Activated CD4-positive, alpha-beta T cell treated with anti-CD3 and anti-CD28 coated beads for 24 hours (primary cell): Measurements from ENCODE around the gene TWIST2.

ENCODE experiments used
- DNase-seq, 2 donors: peaks; one replicate each; pipeline ENCODE4 v3.0.0-alpha.2; 2020; ENCODE audit warnings: low read depth in 2 of 2

The TWIST2 gene

DNA sequence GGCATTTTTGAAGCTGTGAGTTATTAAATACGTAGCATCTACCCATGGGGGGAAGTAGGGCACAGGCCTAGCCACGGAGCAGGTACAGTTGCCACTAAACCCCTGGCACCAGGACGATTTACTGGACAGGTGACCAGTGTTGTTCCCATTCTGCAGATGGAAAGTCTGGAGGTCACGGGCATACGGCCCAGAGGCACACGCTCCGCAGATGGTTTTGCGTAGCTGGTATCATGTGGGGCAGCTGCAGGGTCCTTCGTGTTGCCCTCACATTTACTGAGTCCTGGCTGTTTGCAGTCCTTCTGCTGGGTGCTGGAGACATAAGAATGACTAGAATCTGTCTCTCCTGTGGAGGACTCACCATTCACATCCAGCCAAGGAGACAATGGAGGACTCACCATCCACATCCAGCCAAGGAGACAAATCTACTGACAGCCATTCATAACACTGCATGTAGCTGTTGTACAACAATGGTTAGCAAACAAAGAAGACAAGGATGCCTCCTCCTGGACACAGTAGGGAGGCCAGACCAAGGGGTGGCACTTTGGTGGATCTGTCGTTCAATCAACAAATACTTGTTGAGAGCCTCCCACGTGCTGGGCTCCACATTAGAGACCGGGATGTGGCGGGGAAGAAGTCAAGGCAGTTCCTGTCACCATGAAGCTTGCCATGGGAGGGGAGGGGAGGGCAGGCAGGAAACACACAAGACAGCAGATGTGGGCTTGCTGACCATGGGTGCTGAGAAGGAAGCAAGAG lies 24.9 kb downstream of the TWIST2 start:
- DNase-seq: no peak

DNA sequence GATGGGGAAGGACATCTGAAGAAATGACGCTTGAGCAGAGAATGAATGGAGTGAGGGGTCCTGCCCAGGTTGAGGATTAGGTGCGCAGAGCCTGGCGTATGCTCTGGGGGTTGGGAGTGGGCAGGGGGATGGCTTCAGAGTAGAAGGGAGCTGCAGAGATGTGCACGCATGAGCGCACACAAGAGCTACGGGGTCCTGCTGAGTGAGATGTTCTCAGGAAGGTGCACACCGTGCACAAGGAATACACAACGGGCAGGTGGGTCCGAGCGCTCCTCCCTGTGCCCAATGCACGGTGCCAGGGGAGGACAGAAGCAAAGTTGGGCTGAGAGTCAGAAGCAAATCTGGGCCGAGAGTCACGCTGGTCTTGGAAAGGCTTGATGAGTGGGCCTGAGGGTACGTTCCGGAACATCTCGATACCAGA lies 25.5 kb downstream of the TWIST2 start:
- no peak for DNase-seq

DNA sequence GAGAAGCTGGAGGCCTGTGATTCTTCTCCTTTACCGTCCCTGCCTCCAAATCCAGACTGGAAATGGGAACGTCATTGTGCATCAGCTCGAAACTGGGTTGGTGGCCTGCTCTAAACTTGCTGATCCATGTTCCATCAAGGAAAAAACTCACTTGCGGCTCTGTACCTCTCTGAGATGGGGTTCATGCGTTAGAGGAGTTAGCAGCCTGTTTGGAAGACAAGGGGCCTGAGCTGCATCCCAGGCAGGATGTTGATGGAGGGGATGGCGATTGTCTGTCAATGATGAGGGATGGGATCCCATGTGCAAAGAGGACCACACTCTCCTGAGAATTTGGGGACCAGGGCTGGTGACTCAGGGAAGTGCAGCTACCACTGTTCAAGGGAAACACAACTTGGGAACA lies 26.0 kb downstream of the TWIST2 start:
- DNase-seq: no peak

DNA sequence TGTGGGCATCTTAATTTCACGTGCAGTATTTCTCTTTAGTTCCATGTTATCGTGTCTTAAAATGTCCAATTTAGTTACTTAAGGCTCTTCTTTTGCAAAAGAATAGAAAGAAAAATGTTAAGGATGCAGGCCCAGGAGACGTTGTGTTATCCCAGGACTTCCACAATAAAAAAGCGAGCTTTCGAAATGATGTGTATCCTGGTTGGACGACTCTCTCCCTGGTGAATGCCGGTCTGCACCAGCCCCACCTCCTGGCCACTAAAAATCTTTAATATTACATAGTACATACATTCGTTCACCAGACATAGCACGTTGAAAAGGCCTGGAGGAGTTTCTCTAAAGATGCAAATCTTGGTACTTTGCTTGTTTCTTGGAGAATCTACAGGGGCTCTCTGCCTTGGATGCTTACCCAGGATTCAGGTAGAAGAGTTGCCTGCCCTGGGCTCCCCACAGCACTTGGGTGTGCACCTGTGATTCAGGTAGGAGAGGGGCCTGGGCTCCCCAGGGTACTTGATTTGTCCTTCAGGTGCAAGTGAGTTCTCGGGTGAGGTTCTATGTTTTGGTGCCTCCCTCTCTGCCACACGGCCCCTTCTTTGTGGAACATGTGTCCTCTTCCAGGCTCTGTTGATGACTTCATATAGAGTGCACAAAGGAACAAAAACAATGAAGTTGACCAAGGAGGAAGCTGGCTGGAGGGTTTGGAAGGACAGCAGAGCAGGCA lies 26.6 kb downstream of the TWIST2 start:
- no peak for DNase-seq

GRCh38 chr2:238875101-238875470 lies 27.2 kb downstream of the TWIST2 start:
- no peak for DNase-seq

DNA sequence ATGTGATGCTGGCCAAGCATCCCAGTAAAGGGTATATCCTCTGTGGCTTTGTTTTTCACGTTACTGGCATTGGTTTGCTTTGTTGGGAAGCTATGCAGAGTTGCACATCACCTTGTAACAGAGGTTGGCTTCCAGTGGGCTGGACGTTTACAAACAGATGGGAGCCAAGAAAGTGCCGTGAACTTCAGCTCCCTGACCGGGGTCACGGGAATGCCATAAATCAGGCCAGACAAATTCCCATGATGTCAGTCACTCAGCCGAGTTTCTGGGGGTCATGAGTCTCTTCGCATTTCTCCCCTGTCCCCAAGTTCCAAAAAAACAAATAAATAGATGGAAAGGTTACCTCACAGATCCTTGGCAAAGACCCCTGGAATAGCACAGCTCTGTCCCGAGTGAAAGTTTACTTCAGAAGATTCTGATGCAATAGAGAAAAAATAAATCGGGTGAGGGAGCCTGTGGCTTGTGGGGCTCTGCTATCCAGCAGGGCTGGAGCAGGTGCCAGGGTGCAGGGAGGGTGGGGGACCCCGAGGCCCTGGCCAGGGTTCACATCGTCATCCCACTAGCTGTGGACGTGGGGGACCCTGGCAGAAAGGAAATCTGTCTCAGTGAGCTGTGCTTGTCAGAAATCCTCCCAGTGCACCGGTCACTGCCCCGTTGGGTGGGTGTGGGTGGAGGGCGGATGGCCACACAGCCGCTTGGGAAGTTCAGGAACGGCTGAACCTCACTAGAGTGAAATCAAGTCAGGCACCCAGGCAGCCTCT lies 27.8 kb downstream of the TWIST2 start:
- DNase-seq: no peak

- DNase-seq: no peak
Observed at GRCh38 chr2:238876232-238876630, 28.3 kb downstream of the TWIST2 start.

DNA sequence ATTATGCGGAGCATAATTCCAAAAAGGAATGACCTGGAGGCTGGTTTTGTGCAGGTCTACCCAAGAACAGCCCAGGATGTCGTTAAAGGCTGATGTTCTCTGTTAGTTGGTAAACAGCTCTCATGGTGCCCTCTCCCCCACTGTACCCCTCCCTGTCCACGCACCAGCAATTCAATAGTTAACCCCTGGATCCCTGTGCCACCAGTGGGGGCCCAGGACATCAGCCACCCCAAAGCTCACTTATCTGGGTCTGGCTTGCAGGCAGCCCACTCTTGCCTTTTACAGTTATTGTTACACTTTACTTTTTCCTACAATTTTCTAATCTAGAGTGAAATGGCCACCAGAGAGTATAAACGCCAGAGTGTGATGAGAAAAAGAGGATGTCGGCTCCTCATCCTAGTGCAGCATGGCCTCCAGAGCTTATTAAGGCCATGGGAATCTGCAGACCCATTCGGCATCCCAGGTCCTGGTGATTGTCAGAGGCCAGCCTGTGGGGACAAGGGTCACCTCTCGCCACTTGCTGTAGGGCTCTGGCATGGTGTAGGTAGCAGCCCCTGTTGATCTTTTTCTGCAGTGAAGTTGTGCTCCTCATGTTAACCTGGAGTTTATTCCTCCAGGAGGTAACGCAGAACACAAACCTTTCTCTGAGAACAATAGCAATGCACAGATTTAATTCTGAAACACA lies 30.3 kb downstream of the TWIST2 start:
- DNase-seq: no peak

- DNase-seq: no peak
Observed at GRCh38 chr2:238879043-238879442, 31.2 kb downstream of the TWIST2 start.

- no peak for DNase-seq
Observed at GRCh38 chr2:238879621-238880377, 31.9 kb downstream of the TWIST2 start.

DNA sequence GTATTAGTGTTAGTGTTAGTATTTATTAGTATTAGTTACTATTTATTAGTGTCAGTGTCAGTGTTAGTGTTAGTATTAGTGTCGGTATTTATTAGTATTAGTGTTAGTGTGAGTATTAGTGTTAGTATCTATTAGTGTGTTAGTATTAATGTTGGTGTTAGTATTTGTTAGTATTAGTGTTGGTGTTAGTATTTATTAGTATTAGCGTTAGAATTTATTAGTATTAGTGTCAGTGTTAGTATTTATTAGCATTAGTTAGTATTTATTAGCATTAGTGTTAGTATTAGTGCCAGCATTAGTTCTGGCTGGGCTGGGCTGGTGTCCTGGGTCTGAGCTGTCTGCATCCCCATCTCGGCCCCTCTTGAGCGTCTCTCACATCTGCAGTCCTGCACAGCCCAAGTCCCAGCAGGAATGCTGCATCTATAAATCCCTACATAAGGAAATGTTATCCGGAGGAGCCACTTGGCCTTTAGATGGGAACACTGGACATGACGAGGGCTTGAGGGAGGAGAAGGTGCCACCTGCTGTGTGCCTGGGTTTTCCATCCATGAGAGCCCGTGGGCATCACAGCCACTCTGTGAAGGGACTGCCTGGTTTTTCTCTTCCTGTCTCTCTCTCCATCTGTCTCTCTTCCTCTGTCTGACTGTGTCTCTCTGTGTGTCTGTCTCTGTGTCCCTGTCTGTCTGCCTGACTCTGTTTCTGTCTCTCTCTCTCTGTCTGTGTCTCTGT lies 33.6 kb downstream of the TWIST2 start:
- DNase-seq: no peak

DNA sequence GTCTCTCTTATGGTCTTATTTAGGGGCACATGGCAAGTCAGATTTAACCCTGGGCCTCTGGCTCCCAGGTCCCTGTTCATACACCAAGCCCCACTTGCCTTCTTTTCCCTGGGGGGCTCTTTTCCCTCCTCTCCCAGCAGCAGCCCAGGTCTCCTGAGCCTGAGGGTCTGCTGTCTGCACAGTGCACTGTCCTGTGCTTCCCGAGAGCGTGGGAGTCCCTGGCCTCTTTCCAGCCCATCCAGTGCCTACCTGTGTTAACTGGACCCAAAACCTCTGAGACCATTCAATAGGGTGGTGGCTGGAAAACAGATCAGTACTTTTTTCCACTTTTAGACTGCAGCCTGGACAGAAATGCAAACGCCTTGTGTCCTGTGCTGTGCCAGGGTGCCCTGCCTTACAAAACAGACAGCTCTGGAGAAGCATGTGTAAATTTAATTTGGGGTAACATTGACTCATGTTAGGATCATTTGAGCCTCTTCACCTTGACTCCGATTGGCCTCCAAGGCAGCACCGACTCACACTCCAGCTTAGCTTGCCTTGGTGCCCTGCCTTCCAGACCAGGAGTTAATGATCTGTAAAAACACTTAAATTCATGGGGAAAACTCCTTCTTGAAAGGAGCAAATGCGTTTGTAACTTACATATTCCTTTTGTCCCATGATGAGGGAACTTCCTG lies 34.3 kb downstream of the TWIST2 start:
- no peak for DNase-seq

GRCh38 chr2:238883421-238883901 lies 35.6 kb downstream of the TWIST2 start:
- no peak for DNase-seq

- DNase-seq: no peak
Observed at GRCh38 chr2:238884122-238884811, 36.4 kb downstream of the TWIST2 start.

DNA sequence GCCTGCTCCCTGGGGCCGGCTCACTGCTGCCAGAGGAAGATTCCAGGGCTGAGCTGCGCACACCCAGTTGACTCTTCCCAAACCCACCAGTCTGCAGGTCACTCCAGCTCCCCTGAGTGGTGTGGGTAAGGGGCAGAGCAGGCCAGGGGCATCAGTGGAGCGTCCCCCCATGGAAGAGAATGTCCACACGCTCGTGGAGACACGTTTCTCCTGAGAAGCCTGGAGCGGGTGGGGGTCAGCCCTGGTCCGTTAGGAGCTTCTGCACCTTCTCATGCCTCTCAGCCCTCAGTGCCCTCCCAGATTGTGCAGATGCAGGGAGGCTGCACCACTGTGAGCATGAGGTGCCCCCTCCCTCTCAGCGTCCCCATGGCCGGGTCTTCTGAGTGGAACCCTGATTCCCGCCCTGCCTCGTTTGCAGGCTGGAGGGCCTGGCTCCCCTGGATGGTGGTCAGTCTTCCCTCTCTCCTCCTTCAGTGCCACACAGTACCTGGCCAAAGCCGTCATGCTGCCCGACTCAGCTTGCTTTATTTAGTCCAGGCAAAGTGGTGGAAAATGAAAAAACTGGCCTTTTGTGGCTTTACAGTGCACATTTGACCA lies 37.0 kb downstream of the TWIST2 start:
- no peak for DNase-seq

DNA sequence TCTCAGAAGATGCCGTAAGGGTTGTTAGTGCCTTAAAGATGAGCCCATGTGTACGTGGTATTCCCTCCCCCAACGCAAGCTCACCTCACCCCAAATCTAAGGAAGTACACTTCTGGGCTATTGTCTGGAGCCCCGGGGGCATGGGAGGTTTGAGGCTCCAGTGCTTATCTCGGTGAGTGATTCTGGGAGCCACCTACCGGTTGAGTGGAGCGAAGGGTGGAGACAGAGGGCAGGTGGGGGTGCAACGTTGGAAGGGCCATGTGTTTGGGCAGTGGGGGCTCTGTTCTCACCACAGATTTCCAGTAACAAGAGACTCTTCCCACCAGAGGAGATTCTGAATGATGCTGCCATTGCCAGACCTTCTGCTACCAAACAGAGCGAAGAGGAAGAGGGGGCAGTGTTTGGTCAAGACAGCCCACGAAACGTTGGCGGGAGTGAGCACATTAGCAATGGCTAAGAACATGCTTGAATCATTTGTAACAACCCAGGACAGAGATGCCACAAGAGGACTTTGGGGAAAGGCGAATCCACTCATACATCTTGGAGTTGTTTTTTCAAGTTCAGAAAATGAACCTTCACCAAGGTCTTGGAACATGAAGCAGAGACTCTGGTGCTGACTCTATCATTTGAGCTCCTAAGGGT lies 38.7 kb downstream of the TWIST2 start:
- no peak for DNase-seq

DNA sequence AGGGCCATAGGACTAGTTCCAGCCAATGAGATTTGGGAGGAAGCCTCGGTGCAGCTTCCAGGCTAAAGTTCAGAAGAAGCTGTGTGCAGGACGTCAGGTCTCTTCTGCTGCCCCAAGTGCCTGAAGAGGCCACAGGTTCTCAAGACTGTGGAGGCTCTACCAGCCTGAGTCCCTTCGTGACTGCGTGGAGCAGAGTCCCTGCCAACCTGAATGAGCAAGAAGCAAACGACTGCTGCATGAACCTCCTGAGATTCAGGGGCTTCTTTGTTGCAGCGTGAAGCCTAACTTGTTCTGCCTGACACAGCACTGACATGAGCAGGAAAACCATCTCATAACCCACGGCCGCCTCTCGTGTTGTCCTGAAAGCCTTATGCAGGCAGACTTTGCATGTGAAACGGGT lies 39.7 kb downstream of the TWIST2 start:
- no peak for DNase-seq

DNA sequence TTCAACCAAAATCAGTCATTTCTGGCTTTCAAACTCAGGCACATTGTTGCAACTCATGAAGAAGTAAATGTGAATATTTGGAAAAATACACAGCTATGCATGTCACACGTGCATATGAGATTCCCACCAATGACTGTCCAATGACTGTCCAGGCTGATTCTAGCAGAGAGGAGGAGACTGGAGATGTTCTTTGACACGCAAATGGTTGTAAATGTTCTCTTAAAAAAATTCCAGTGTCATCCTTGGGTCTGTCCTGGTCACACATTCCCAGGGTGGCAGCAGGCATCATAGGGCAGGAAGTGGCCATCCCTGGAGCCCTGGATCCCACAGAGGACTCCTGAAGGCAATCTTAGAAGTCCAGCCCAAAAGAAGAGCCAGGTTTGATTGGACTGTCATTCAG lies 40.9 kb downstream of the TWIST2 start:
- no peak for DNase-seq
